HFF-Myc (cell line): ENCODE data around the gene MUSK.
"Not testable (repeated sequence)": the region's sequence is repeated elsewhere in the genome, so short reads cannot be mapped to it uniquely, and the experiment has no call there.

Experiments used
- DNase-seq: peaks from one replicate; pipeline ENCODE4 v3.0.0-alpha.2; 2011; ENCODE audit warnings: low read depth; ENCODE audit errors: extremely low read depth
- H3K4me3 ChIP-seq: replicated peaks from 2 replicates; pipeline ENCODE4 v1.5.1; 2011; ENCODE audit warnings: low read depth, mild to moderate bottlenecking, control low read depth, low read length
- CTCF ChIP-seq: IDR thresholded peaks from 2 replicates; pipeline ENCODE4 v1.5.1; 2012; ENCODE audit warnings: mild to moderate bottlenecking, low read depth, low read length, control low read depth; ENCODE audit errors: missing control alignments

MUSK gene

GRCh38 chr9:110810262-110810976 lies 141.8 kb downstream of the MUSK start:
- no peak for TF ChIP-seq CTCF
- no peak overlapping the region for H3K4me3 ChIP-seq
- no peak for DNase-seq

- no peak for DNase-seq
- TF ChIP-seq CTCF, result no peak
Measured at GRCh38 chr9:110812886-110813285, 144.3 kb downstream of the MUSK start.

GRCh38 chr9:110814159-110814558 lies 145.6 kb downstream of the MUSK start:
- no peak for DNase-seq
- TF ChIP-seq CTCF, result no peak

More at GRCh38 chr9:110812886-110813285, 144.3 kb downstream of the MUSK start:
- H3K4me3 ChIP-seq, result no peak overlapping the region

GRCh38 chr9:110815361-110815760 lies 146.8 kb downstream of the MUSK start:
- no peak for DNase-seq
- H3K4me3 ChIP-seq, result no peak overlapping the region
- no peak for TF ChIP-seq CTCF

More at GRCh38 chr9:110814159-110814558, 145.6 kb downstream of the MUSK start:
- no peak overlapping the region for H3K4me3 ChIP-seq

GRCh38 chr9:110820381-110820780 lies 151.8 kb downstream of the MUSK start:
- no peak for TF ChIP-seq CTCF
- no peak overlapping the region for H3K4me3 ChIP-seq
- DNase-seq, result no peak

- no peak overlapping the region for H3K4me3 ChIP-seq
- DNase-seq, result no peak
- no peak for TF ChIP-seq CTCF
Measured at GRCh38 chr9:110821064-110821463, 152.5 kb downstream of the MUSK start.

- DNase-seq, H3K4me3 ChIP-seq: not testable (repeated sequence)
Measured at GRCh38 chr9:110825129-110825528, 156.5 kb downstream of the MUSK start.
